Activated CD8-positive, alpha-beta memory T cell treated with anti-CD3 and anti-CD28 coated beads for 24 hours (primary cell): Measurements from ENCODE around the gene FXYD3.

Source experiments
- DNase-seq: peaks from one replicate; pipeline ENCODE4 v3.0.0-alpha.2; 2020

FXYD3 gene

GRCh38 chr19:35165200-35166058 is 49.8 kb downstream of the FXYD3 start:
- peak; percentile 45 for DNase-seq

GRCh38 chr19:35166100-35167063 is 50.8 kb downstream of the FXYD3 start:
- DNase-seq = peak; percentile 51

GRCh38 chr19:35167251-35168119 is 51.9 kb downstream of the FXYD3 start:
- DNase-seq = peak; percentile 54

GRCh38 chr19:35168196-35168595 is 52.6 kb downstream of the FXYD3 start:
- no peak for DNase-seq

GRCh38 chr19:35169221-35169995 is 53.8 kb downstream of the FXYD3 start:
- DNase-seq = peak; percentile 53

GRCh38 chr19:35170359-35171061 is 54.9 kb downstream of the FXYD3 start:
- DNase-seq = peak; percentile 59

GRCh38 chr19:35171730-35172129 is 56.1 kb downstream of the FXYD3 start:
- DNase-seq = no peak
